AG08395 (cell line): ENCODE data around the gene LHFPL2.

Source experiments
- DNase-seq: peaks from one replicate; pipeline ENCODE4 v3.0.0; 2012; ENCODE audit warnings: mixed read lengths, low spot score

LHFPL2 gene

DNA sequence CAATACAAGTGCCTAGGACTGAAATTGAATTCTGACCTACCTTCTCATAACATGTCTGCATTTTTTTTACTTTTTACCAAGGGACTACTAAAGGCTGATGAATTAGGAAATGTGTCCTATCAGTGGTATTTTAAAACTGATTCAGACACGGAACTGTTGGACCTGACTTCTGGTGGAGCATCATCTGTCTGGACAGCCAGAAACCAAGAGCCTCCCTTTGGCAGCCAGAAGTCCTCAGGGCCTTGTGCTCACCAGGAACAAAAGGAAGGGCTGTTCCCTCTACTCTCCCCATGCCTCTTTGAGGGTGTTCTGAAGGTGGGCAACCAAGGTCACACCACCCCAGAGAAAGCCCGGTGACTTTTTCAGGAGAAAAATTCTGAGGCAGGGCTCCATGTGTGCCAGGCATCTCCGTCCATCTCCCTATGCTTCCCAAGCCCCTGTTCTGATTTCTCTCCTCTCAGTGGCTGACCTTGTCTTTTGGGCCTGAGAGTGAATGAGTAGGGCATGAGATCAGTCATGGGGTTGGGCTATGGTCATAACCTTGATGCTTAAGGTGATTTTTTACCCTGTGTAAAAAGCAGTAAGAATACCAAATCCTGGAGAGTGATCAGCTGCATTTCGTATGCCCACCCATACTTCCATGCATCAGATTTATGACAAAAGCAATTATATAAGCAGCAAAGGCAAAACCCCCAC, 144.5 kb downstream of the LHFPL2 start:
- no peak for DNase-seq

GRCh38 chr5:78501411-78502352, 146.9 kb downstream of the LHFPL2 start:
- DNase-seq: peak; percentile 45

GRCh38 chr5:78500871-78501270, 147.7 kb downstream of the LHFPL2 start:
- DNase-seq: no peak

GRCh38 chr5:78500028-78500427, 148.5 kb downstream of the LHFPL2 start:
- peak; percentile 36 for DNase-seq

GRCh38 chr5:78499485-78499884, 149.1 kb downstream of the LHFPL2 start:
- DNase-seq: no peak

DNA sequence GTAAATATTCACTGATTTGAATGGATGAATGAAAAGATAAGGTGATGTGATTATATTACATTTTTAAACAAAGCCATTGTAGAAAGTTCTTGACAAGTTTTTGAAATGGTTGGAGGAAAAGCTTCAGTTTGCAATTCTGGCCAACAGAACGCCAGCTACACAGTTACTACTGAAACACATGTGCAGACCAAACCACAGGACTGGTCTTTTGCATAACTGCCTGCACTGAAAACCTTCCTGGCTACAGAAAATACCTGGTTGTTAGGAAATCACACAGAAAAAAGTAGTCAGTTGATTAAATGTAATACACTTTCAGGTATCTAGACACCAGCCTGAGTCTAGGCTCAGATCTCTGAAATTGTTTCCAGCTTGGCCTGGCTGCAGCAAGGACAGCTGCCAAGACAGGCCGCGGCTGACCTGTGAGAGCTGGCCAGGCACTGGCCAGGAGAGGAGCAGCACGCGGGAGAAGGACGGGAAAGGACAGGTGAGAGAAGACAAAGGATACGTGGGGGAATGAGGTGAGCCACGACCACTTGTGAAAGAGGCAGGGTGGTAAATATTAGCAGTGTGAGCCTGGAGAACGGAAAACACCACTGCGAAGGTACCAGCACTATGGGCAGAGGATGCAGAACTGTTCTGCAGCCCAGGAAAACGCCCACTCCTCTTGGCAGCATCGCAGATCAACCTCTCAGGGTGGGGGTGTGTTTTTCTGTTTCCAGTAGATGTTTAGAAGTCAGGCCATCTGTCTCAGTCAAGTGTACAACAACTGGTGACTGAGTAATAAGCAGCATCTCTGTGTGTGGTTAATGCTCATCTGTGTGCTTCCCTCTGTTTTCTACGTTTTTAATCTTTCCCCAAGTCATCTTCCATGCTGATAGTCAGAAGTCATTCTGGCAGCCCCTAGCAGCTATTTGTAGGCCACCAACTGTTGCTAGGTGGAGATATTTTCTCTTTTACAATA, 150.7 kb downstream of the LHFPL2 start:
- no peak for DNase-seq

- DNase-seq: peak; percentile 57
Measured at GRCh38 chr5:78496373-78496772, 152.2 kb downstream of the LHFPL2 start.

DNA sequence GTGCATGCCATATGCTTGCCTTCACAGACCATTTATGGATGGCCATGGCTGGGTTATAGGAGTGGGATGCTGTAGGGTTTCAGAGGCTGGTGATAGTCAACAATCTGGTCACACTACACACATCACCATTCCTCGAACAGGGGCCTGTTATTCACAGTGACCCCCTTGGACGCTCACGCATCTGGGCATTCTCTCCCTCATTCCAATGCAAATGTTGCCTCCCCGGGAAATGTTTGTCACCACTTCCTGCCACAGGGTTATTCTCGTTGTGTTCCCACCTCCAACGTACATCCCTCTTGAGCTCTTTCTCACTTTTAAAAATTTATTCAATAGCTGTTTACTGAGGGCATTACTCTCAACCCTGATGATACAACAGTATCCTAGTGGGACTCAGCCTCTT, 152.8 kb downstream of the LHFPL2 start:
- no peak for DNase-seq

GRCh38 chr5:78492650-78493049, 155.9 kb downstream of the LHFPL2 start:
- no peak for DNase-seq

DNA sequence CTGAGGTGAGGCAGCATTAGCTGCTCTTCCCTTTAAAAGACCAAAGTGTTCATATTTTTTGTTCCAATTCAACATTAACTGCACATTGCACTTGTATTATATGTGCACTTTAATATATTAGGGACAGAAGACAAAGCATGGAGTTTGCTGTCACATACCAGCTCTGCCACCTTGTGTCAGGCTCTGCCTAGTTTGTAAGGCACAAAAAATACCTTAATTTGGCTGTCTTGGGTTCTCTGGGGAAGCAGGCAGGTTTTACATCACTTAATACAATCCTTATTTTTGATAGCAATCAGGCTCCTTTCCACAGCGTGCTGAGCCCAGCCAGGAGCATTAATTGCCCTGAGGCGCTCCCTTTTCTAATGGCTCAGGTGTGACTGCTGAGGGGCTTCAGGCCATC, 156.3 kb downstream of the LHFPL2 start:
- DNase-seq: no peak

DNA sequence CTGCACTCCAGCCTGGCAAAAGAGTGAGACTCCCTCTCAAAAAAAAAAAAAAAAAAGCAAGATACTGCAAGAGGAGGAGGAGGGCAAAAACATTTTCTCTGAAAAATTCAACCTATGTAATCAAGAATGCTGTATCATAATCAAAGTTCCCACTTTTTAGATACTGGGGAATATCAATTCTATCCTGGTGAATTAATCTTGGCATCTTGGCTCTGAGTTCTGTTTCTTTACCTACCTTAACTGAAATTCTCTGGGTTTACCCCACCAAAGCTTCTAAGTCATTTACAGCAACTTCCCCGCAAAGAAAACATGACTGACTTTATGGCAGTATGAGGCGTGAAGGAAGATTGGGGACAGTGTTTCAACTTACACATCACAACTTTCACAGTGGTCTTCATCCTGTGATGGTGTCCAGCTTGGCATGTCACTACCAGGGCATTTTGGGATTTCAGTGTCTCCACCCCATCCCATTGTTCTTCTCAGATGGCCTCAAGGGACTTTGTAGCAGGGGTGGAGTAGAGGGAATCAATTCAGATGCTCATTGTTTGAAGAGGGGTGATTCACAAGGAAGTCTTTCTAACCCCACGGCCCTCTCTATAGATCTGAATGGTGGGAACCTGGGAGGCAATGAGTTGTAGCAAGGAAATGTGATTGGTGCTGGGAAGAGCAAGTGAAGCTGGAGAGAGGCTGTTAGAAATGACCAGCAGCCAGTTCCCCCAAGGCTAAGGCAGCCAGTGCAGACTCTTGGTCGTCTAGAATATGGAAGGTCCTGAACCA, 157.7 kb downstream of the LHFPL2 start:
- DNase-seq: no peak

GRCh38 chr5:78487846-78488245, 160.7 kb downstream of the LHFPL2 start:
- DNase-seq: no peak

- DNase-seq: no peak
Measured at GRCh38 chr5:78486218-78486617, 162.4 kb downstream of the LHFPL2 start.

GRCh38 chr5:78483809-78484521, 164.6 kb downstream of the LHFPL2 start:
- DNase-seq: no peak

DNA sequence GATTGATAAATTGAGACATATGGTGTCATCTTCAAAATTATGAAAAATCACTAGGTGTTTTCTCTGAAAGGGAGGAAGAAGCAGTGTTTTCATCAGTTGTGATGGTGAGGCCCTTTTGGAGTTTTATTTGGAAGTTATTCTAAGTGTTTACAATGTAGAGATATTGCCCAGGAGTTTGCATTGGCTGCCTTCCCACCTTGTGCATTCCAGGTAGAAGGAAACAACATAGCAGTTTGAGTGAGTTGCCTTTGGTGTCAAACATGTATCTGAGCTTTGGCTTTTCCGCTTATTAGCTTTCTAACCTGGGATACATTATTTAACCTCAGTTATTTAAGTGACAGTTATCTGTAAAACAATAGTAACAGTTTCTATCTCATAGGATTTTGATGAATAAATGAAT, 165.6 kb downstream of the LHFPL2 start:
- DNase-seq: no peak

- DNase-seq: no peak
Measured at GRCh38 chr5:78476795-78477194, 171.8 kb downstream of the LHFPL2 start.

DNA sequence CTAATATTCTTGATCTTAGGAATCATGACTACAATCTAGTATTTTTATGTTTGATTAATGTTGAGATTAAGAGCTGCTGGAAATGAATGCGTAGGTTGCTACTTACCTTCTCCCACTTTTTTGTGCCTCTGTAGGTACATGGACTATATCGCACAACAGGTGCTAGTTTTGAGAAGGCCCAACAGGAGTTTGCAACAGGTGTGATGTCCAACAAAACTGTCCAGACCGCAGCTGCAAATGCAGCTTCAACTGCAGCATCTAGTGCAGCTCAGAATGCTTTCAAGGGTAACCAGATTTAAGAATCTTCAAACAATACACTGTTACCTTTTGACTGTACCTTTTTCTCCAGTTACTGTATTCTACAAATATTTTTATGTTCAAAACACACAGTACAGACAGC, 173.2 kb downstream of the LHFPL2 start:
- no peak for DNase-seq

DNA sequence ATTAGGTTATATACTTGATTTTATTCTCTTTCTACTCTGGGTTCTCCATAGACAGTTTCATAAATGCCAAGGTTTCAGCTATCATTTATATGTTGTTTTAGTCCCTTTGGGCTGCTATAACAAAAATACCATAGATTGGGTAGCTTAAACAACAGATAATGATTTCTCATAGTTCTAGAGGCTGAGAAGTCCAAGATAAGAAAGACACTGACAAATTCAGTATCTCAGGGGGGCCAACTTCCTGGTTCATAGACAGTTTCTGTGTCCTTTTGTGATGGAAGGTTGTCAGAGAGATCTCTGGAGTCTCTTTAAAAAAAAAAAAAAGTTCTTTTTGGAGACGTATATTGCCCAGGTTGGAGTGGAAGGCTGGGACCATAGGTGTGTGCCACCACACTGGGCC, 174.8 kb downstream of the LHFPL2 start:
- no peak for DNase-seq

GRCh38 chr5:78472469-78473106, 176.0 kb downstream of the LHFPL2 start:
- peak; percentile 40 for DNase-seq

DNA sequence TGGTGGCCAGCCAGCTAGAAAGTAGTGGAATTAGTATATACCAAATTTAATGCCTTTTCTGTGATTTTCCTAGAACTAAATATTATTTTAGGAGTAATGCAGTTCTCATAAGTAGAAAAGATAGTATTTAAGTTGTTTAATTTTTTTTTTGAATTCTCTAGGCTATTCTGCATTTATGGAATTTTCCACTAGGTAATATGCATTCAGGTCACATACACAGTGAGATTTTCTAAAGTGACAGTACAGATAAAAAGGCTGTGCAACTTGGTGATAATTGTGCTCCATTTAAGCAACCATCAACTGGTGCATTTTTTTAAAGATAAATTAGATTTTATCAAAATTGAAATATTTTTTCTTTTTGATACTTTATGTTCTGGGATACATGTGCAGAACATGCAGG, 176.7 kb downstream of the LHFPL2 start:
- DNase-seq: no peak
